ENCODE results near the gene ITPRID1. TPM values are rescaled to one million over a fixed set of nuclear protein-coding genes. Genes with fewer than 3 reads are reported as not detected.

The ITPRID1 gene
- total RNA-seq, 4 donors from 2014 or later, result 0.49 TPM; not detected in 3

- TF ChIP-seq POLR2A (IDR thresholded peaks at IDR 0.05) (no peak), POLR2AphosphoS5 (IDR thresholded peaks at IDR 0.05) (no peak), EP300 (IDR thresholded peaks at IDR 0.05) (no peak)
- TF ChIP-seq, protein P1, sequence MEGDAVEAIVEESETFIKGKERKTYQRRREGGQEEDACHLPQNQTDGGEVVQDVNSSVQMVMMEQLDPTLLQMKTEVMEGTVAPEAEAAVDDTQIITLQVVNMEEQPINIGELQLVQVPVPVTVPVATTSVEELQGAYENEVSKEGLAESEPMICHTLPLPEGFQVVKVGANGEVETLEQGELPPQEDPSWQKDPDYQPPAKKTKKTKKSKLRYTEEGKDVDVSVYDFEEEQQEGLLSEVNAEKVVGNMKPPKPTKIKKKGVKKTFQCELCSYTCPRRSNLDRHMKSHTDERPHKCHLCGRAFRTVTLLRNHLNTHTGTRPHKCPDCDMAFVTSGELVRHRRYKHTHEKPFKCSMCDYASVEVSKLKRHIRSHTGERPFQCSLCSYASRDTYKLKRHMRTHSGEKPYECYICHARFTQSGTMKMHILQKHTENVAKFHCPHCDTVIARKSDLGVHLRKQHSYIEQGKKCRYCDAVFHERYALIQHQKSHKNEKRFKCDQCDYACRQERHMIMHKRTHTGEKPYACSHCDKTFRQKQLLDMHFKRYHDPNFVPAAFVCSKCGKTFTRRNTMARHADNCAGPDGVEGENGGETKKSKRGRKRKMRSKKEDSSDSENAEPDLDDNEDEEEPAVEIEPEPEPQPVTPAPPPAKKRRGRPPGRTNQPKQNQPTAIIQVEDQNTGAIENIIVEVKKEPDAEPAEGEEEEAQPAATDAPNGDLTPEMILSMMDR (IDR thresholded peaks at IDR 0.05), result no peak
Observed at GRCh38 chr7:31707089-31707488, 193.2 kb downstream of the ITPRID1 start.

More at GRCh38 chr7:31707089-31707488, 193.2 kb downstream of the ITPRID1 start:
- Histone ChIP-seq H3K36me3 (no peaks in the 10 kb centered on the region), H3K4me1 (no peaks in the 10 kb centered on the region), H3K9me3 (no peaks in the 10 kb centered on the region), H3K4me3 (no peak overlapping the region), H3K27ac (no peak overlapping the region), H3K27me3 (no peaks in the 10 kb centered on the region)
- ATAC-seq, result no peak
- WGBS, 2 donors (ENCODE audit: low coverage in 1 of 2), result 63% methylated on average over 4 to 5 of the region's 5 CpGs

Other genes starting within 250 kb of the ITPRID1 start
- not detected for gene NEUROD6, start 173.4 kb upstream of the ITPRID1 start, total RNA-seq
- gene PPP1R17, start 173.1 kb downstream of the ITPRID1 start, total RNA-seq, result not detected

Measured in gastroesophageal sphincter (tissue), 4 donors.